ENCODE results near the gene SPATA13. TPM values are rescaled to one million over a fixed set of nuclear protein-coding genes. Genes with fewer than 3 reads are reported as not detected.
"Not testable (repeated sequence)": the region's sequence is repeated elsewhere in the genome, so short reads cannot be mapped to it uniquely, and the experiment has no call there.

The SPATA13 gene
- total RNA-seq, 1 experiment from 2014 or later = 4.8 TPM

DNA sequence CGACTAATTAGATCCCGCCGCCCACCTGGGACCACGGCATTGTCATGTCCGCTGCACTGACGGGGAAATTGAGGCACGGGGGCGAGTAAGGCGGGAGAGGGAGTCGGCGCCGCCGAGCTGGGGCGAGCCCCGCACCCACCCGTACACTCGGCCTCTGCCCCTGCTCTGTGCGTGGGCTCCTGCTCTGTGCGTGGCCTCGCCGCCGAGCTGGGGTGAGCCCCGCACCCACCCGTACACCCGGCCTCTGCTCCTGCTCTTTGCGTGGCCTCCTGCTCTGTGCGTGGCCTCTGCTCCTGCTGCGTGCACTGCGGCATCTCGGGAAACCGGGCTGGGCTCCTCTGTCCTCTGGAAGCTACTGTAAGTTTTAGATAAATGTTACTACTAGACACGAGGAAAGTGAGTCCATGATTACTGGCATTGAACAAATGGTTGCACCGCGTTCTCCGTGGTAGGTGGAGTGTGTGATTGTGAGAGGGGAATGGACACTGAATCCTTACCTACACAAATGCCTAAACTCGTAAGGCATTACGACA, 148.0 kb downstream of the SPATA13 start:
- no peak for DNase-seq (ENCODE audit: low spot score)

DNA sequence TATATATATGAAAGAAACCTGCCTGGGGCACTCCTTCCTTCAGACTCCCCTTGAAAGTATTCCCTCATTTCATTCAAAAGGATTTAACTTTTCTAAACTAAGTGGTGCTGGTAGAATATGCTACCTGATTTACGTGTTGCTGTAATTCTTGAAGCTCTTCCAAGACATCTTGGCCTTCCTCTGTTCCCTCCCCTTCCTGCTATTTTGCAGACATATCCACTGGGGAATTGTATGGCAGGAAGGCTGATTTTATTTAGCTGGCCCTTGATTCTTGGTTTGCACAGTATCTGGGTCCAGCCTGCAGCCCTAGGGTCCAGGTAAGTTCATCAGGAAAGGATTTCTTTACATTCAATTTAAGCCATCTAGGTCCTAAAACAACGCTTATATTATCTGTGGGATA, 148.8 kb downstream of the SPATA13 start, which contains the start of gene C1QTNF9:
Gene C1QTNF9, plus strand, starts transcription at position 281 of the 400 bp plus-strand sequence. CDS start 6,424 bp downstream, outside the sequence.
- DNase-seq (ENCODE audit: low spot score) = not testable (repeated sequence)

DNA sequence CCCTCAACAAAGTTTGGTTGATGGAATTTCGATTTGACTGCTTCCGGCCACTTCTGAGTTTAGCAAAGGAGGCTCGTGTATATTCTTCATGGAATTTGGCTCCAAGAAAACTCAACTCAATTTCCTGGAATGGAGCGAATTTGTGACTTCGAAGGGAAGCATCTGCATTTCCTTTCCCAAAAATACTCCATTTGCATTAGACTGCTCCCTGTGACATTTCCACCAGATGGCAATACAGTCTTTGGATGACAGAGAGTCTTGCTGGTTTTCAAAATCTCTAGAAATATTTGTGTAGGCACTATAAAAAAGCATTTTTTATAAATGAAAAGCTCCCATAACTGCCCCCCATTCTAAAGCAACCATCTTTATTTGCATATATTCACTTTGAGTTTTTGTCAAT, 152.9 kb downstream of the SPATA13 start:
- DNase-seq (ENCODE audit: low spot score) = no peak

DNA sequence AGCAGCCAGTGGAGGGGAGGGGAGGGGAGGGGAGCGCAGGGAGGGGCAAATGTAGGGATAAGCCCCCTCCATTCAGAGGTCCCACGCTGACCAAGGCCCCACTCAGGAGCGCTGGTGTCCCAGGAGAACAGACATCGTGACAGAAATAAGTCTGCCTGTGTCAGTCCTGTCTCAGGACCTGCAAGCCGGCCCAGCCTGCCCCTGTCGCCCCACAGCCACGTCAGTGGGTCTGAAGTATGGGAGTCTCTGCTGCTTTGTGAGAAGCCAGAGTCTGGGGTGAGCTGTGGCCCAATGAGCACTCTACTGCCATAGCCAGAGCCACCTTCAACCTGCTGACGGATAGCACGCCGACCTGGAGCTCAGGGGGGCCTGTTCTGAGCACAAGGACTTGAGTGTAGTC, 157.3 kb downstream of the SPATA13 start:
- DNase-seq (ENCODE audit: low spot score) = not testable (repeated sequence)

DNA sequence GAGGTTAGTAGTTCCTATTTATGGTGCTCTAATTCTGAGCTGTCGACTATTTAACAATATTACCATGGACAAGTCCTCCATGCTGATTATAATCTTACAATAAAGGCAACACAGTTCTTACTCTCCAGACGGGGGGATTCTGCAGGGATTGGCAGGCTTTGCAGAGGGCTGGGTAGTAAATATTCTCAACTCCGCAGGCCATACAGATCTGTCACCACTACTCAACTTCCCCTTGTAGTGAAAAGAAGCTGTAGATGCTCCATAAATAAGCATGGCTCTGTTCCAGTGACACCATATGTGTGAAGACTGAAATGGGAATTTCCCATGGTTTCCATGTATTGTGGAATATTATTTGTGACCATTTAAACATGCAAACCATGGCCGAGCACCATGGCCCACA, 158.4 kb downstream of the SPATA13 start:
- not testable (repeated sequence) for DNase-seq (ENCODE audit: low spot score)

DNA sequence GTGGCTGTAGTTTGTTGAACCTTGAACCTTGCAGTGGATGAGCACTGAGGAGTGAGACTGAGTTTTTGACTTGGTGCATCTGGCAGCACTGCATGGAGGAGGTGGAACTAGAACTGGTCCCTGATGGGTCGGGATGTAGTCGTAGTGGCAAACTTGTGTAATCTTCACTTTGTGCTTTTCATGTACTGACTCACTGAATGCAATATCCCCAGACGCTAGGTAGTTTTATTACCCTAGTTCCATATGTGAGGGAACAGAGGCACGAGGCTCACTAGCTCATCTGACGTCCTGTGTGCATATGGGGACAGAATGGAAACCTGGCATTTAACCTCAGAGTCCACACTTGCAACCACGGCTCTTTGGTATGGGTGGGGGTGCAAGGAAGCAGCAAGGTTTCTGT, 159.1 kb downstream of the SPATA13 start:
- not testable (repeated sequence) for DNase-seq (ENCODE audit: low spot score)

DNA sequence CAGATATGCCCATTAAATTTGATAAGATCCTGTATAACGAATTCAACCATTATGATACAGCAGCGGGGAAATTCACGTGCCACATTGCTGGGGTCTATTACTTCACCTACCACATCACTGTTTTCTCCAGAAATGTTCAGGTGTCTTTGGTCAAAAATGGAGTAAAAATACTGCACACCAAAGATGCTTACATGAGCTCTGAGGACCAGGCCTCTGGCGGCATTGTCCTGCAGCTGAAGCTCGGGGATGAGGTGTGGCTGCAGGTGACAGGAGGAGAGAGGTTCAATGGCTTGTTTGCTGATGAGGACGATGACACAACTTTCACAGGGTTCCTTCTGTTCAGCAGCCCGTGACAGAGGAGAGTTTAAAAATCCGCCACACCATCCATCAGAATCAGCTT, 160.9 kb downstream of the SPATA13 start:
- DNase-seq (ENCODE audit: low spot score) = not testable (repeated sequence)

DNA sequence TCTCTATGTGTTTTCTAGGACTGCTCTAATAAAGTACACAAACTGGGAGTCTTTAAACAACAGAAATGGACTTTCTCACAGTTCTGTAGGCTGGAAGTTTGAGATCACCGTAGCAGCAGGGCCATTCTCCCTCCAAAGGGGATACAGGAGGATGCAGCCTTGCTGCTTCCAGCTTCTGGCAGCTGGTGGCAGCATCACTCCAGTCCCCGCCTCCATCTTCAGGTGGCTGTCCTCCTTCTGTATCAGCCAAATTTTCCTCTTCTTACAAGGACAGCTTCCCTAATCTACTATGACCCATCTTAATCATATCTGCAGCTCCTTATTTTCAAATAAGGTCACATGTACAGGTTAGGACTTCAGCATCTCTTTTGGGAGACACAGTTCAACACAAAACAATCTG, 161.9 kb downstream of the SPATA13 start:
- not testable (repeated sequence) for DNase-seq (ENCODE audit: low spot score)

DNA sequence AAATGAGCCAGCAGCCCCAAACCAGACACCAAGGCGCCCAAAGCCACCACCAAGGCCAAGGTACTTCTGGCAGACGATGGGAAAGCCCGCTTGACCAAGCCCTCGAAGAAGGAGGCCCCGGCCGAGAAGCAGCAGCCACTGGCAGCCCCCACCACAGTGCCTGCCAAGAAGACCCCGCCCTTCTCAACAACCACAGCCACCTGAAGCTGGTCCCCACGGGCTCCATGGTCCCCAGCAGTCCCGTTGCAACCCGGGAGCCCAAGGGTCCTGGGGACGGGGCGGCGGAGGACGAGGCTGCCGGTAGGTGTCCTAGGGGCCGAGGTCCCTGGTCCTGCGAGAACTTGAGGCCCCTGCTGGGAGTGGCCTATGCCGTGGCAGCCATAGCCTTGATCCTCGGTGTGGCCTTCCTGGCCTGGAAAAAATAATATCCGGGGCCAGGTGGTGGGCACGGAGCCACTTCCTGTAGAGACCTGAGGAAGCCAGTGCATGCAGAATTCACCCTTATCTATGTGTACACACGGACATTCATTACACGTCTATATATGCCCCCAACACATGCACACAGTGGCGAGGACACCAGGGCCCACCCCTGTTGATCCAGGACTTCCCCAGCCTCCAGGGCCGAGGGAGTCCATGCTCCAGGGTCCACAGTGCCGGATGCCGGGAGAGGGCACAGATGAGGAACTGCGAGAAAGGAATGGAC, 162.7 kb downstream of the SPATA13 start:
- no peak for DNase-seq (ENCODE audit: low spot score)

DNA sequence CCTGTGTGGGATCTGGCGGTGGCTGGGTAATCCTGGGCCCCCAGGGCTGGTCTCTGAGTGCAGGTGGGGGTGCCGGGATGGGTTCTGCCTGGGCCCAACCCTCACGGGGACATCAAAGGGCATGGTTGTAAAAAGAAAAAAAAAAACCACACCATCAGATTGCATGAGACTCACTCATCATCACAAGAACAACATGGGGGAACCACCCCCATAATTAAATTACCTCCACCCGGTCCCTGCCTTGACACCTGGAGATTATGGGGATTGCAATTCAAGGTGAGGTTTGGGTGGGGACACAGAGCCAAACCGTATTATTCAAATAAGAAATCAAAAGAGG, 163.2 kb downstream of the SPATA13 start:
- DNase-seq (ENCODE audit: low spot score) = no peak

DNA sequence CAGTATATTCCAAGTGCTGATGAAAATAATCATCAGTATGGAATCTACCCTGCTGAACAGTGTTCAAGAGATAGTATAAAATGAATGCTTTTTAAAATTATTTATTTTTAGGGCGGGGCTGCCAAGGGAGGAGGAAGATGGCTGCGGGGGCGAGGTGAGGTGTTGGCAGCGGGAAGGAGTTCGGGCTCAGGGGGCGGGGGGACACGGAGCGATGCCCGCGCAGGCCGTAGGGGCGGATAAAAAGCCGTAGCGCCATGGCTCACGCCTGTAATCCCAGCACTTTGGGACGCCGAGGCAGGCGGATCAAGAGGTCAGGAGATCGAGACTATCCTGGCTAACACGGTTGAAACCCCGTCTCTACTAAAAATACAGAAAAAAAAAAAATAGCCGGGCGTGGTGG, 167.1 kb downstream of the SPATA13 start:
- DNase-seq (ENCODE audit: low spot score) = not testable (repeated sequence)

DNA sequence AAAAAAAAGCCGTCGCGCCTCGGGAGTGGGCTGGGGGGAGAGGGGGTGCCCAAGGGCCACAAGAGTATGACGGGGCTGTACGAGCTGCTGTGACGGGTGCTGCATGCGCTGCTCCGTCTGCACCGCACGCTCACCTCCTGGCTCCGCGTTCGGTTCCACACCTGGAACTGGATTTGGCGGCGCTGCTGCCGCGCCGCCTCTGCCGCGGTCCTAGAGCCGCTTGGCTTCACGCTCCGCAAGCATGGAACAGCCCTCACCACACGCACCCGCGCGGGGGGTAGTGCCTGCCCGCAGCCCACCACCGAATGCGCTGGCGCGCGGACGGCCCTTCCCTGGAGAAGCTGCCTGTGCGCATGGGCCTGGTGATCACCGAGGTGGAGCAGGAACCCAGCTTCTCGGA, 167.6 kb downstream of the SPATA13 start:
- no peak for DNase-seq (ENCODE audit: low spot score)

DNA sequence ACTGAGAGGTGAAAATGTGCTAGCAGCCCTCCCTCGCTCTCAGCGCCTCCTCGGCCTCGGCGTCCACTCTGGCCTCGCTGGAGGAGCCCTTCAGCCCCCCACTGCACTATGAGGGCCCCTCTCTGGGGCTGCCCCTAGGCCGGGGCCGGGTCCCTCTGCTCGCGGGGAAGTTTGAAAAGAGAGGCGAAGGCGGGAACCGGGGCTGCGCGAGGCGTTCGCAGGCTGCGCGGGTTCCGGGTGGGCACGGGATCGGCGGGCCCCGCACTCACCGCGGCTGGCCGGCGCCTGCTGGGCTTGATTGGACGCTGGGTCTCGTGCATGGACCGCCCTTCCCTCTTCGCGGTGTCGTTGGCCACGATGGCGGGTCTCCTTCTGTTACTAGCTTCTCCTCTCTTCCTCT, 178.2 kb downstream of the SPATA13 start:
- DNase-seq (ENCODE audit: low spot score) = no peak

DNA sequence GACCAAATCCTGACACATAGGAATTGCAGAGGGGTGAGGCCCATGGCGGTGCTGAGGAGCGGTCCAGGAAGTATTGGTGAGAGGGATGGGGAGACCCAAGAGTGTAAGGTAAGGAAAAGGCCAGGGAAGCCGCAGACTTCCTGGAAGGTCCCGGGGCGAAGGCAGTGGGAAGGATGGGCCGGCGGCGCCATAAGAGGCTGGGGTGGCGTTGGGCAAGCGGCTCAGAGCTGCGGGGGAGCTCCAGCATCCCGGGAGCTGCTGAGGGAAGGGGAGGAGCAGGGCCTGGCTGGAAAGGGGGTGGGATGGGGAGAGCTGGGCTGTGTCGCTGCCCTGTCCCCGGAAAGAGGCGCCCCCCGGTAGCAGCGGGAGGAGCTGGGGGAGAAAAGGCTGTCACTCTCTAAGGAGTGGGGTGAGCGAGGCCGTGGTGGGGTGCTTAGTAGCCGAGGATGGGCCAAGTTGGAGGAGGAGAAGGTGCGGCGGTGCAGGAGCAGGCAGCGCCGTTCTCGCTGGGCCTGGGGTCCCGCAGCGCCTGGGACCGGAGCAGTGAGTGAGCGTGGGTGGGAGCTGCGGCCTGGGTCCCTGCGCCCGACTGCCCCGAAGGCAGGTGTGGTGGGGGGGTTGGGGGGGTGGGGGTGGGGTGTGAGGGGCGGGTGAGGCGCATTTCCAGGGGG, 179.6 kb downstream of the SPATA13 start:
- no peak for DNase-seq (ENCODE audit: low spot score)

DNA sequence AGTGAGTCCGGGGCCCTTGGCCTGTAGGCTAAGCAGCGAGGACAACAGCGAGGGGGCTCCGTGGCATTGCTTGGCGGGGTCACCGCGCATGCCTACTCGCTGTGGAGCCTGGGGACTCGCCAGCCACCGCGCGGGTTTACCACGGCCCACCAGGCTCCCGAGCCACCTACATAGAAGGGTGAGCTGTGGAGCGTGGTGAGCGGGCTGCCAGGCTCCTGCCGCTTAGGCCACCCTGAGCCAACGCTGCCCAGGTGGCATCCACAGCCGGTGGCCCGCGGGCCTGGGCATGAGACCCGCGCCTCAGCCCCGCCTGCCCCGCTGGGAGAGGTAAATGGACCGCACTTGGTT, 180.1 kb downstream of the SPATA13 start:
- DNase-seq (ENCODE audit: low spot score) = no peak

DNA sequence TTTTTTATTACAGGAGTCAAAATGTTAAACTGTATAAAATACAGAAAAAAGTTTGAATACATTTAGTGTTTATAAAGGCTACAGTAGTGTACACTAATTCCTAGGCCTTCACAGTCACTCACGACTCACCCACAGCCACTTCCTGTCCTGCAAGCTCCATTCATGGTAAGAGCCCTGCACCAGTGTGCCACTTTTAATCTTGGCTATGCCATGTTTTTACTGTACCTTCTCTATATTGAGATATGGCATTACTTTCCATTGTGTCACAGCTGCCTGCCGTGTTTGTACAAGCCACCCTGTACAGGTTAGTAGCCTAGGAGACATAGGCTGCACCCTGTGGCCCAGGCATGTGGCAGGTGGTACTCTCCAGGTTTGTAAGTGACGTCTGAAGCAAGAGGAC, 180.9 kb downstream of the SPATA13 start:
- DNase-seq (ENCODE audit: low spot score) = peak; percentile 12

DNA sequence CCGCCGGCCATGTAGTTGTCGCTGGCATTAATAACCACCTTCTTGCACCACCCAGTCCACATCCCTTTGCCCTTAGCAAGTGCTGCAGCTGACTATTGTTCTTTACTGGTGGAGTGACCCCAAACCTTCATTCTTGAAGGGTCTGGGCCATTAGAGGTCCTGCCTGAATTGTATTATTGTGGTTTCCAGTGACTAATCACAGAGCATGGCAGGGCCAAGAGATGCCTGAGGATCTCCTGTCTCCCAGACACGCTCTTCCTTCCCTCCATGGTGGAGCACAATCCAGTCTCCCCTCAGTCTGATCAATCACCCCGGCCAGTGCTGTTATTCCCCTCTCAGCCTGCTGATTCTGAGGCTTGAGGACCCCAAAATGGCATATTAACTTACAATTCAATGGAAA, 187.9 kb downstream of the SPATA13 start:
- no peak for DNase-seq (ENCODE audit: low spot score)

DNA sequence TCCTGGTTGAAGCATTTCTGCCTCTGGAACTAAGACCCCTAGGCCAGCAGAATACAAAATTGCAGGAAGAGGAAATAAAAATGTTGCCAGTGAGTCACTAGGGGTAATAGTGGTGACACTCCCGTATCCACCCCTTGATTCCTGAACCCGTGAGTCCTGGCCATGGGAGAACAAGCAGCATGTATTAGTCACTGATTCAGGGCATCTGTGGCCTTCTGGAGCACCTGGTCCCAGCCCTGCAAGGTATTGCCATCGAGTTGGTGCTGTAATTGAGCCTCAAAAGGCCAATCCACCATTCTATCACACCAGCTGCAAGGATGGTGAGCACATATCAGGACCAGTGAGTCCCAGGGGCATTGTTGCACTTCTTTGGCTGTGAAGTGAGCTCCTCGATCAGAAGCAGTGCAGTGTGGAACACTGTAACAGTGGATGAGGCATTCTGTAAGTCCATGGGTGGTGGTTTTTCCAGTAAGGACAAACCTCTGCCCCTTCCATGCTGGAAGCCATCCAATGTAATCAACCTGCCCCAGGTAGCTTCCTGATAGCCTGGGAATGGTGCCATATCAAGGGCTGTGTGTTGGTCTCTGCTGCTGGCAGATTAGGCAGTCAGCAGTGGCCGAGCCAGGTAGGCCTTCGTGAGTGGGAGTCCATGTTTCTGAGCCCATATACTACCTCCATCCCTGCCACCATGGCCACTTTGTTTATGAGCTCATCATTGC, 188.4 kb downstream of the SPATA13 start:
- no peak for DNase-seq (ENCODE audit: low spot score)

DNA sequence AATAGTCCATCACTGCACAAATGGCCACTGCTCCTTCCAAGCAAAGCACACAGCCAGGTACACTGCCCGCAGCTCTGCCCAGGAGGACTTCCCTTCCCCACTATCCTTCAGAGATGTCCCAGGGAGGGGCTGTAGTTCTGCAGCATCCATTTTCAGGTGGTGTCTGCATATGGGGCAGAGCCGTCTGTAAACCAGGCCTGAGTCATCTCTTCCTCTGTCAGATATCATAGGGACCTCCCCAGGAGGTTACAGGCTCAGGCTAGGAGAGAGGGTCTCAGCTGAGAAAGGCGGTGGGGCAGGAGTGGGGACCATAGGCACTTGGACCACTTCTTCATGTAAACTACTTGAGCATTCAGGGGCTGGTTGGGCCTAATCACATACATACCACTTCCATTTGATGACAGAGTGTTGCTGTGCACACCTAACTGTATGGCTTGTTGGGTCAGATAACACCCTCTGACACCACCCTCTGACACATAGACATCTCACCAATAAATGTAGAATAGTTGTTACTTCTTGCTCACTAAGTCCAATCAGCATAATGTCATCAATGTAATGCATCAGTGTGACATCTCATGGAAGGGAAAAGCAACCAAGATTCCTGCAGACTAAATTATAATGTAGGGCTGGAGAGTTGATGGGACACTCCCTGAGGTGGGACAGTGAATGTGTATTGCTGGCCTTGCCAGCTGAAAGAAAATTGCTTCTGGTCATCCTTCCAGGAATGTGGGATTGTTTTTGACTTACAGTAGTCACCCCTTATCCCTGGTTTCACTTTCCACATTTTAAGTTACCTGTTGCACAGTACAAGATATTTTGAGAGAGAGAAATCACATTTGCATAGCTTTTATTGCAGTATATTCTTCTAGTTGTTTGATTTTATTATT, 189.5 kb downstream of the SPATA13 start:
- DNase-seq (ENCODE audit: low spot score) = not testable (repeated sequence)

DNA sequence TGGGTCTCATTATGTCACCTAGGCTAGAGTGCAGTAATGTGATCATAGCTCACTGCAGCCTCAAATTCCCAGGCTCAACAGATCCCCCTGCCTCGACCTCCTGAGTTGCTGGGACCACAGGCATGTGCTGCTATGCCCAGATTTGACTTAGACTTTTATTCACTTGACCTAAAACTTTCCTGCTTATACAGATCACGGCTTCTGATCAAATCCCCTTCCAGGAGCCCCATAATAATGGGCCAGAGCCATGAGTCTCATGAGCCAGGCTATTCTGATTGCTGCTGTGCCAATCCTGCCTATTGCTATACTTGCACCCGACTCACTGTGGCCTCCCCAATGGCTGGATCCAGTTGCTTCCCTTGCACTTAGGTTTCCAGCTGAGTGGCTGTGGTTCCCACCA, 190.9 kb downstream of the SPATA13 start:
- no peak for DNase-seq (ENCODE audit: low spot score)

DNA sequence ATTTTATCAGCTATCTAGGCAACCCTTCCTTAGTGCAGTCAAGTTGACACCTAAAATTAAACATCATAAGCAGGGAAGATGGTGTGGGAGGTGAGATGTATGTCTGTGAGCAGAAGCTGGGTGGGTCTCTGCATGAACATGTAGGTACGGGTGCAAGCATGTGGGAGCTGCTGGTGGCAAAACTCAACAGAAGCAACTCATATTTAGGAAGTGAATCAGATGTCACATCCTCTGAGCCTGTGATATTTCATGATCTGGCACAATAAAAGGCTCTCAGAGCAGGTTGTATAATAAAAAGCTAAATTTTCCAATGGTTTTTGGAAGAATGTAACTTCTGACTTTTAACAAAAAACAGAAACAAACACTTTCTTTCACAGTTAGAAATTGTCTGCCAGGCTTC, 193.2 kb downstream of the SPATA13 start:
- DNase-seq (ENCODE audit: low spot score) = no peak

DNA sequence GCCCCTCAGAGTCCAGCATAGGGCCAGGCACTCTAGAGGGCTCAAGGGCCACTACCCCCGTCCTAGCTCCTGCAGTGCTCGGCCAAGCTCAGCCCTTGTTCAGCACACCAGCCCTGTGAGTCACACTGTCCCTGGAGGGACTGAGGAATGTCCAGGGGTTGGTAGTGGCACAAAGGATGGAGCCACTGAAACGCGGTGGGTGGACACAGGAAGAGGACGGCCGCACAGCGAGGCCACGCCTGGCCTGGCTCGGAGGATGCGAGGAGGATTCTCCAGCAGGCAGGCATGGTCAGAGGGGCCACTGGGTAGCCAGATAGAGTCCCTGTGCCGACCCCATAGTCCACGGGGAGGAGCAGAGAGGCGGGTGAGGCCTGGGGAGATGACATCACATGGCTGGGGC, 194.6 kb downstream of the SPATA13 start:
- DNase-seq (ENCODE audit: low spot score) = no peak
